GM23248 (cell line): ENCODE data around the gene TARBP1. TPM values are rescaled to one million over a fixed set of nuclear protein-coding genes. Genes with fewer than 3 reads are reported as not detected.

Experiments
- DNase-seq: peaks from one replicate; pipeline ENCODE4 v3.0.0-alpha.2; 2015
- H2AFZ ChIP-seq: fragments of 200-600 bp; sonication (generic); 2 replicates; pipeline ENCODE4 v1.6.1; 2016; ENCODE audit warnings: antibody characterized with exemption
- H3F3A ChIP-seq: fragments of 200-600 bp; sonication (generic); 2 replicates; pipeline ENCODE4 v1.6.1; 2016; ENCODE audit warnings: mild to moderate bottlenecking, antibody characterized with exemption, mixed run types; ENCODE audit not compliant: insufficient read depth
- H3K27ac ChIP-seq: fragments of 200-600 bp; sonication (generic); 2 replicates; pipeline ENCODE4 v1.5.1; 2016; ENCODE audit warnings: mild to moderate bottlenecking
- H3K27me3 ChIP-seq: fragments of 200-600 bp; sonication (generic); replicated peaks from 2 replicates; pipeline ENCODE4 v1.6.1; 2016; ENCODE audit warnings: mild to moderate bottlenecking; ENCODE audit not compliant: insufficient read depth
- H3K36me3 ChIP-seq: fragments of 200-600 bp; sonication (generic); 2 replicates; pipeline ENCODE4 v1.6.1; 2016; ENCODE audit warnings: low read depth, mild to moderate bottlenecking
- H3K4me1 ChIP-seq: fragments of 200-600 bp; sonication (generic); 2 replicates; pipeline ENCODE4 v1.6.1; 2016; ENCODE audit warnings: mild to moderate bottlenecking; ENCODE audit not compliant: insufficient read depth
- H3K4me2 ChIP-seq: fragments of 200-600 bp; sonication (generic); one replicate; pipeline ENCODE4 v1.6.1; 2016; ENCODE audit warnings: mild to moderate bottlenecking; ENCODE audit not compliant: unreplicated experiment
- H3K4me3 ChIP-seq: fragments of 200-600 bp; sonication (generic); 2 replicates; pipeline ENCODE4 v1.5.1; 2016; ENCODE audit warnings: mild to moderate bottlenecking
- H3K79me2 ChIP-seq: fragments of 200-600 bp; sonication (generic); 2 replicates; pipeline ENCODE4 v1.6.1; 2016; ENCODE audit warnings: mild to moderate bottlenecking; ENCODE audit not compliant: insufficient read depth
- H3K9ac ChIP-seq: fragments of 200-600 bp; sonication (generic); 2 replicates; pipeline ENCODE4 v1.6.1; 2016; ENCODE audit warnings: mild to moderate bottlenecking
- H3K9me2 ChIP-seq: fragments of 200-600 bp; sonication (generic); 2 replicates; pipeline ENCODE4 v1.6.1; 2016; ENCODE audit warnings: mixed run types, mild to moderate bottlenecking, moderate library complexity; ENCODE audit not compliant: insufficient read depth
- H3K9me3 ChIP-seq: fragments of 200-600 bp; sonication (generic); one replicate; pipeline ENCODE4 v1.6.1; 2017; ENCODE audit warnings: low read depth
- H4K20me1 ChIP-seq: fragments of 200-600 bp; sonication (generic); 2 replicates; pipeline ENCODE4 v1.6.0; 2016; ENCODE audit not compliant: insufficient read depth
- EZH2 ChIP-seq: fragments of 200-600 bp; sonication (generic); IDR thresholded peaks from 2 replicates; pipeline ENCODE4 v1.6.1; 2018; ENCODE audit warnings: antibody characterized with exemption, mild to moderate bottlenecking; ENCODE audit not compliant: insufficient read depth, poor library complexity, severe bottlenecking
- EZH2phosphoT487 ChIP-seq: fragments of 200-600 bp; sonication (generic); IDR thresholded peaks from 2 replicates; pipeline ENCODE4 v1.6.1; 2018; ENCODE audit warnings: antibody characterized with exemption, moderate library complexity, mild to moderate bottlenecking, low read depth; ENCODE audit not compliant: insufficient read depth
- WGBS, 2 experiments: methylation state at CpG; one replicate each; pipeline ENCODE4 v1.1.6; 2015 to 2017; ENCODE audit warnings: low lambda C conversion rate in 2 of 2, low coverage in 1 of 2; ENCODE audit errors: missing lambda C conversion rate in 2 of 2; 5-methylcytosine and 5-hydroxymethylcytosine counted together
- in situ Hi-C: fragments of 300-500 bp; cut with MboI; formaldehyde crosslinking; loops from 2 replicates; pipeline ENCODE4 v1.15.0; 2020
- polyA plus RNA-seq: library from polyadenylated mRNA; unstranded; fragments of >200 nt; fragmentation: Nextera tagmentation; extraction: Ambion mirVana; gene quantifications from 2 replicates; pipeline ENCODE4 v1.2.1, GENCODE V29; 2016
- total RNA-seq: library from RNA; depleted of rRNA; stranded (reverse); fragments of >200 nt; shearing (Covaris generic); gene quantifications from 2 replicates; pipeline ENCODE4 v1.2.3, GENCODE V29; 2014

TARBP1 gene
- total and polyA plus RNA-seq, 2 experiments from 2014 or later, result 5.2 to 11.9 TPM

DNA sequence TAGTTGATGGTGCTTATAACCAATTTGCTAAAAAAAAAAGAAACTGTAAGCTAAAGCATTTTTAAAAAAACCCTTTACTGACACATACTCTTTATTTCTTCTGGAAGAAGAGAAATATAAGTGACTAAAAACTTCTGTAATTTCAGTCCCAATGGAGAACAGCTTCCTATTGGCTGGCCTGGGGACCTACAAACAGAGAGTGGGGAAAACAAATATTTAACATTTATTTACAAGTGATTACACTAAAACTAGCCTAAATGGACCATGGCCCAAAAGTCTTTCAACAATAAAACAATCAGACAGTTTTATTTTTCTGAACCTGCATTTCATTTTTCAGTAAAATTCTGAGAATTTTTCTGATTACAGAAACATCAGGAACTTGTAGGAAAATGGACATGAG is 15.2 kb downstream of the TARBP1 start:
- Histone ChIP-seq H3K9ac (no peak overlapping the region), H3K27me3 (no peaks in the 10 kb centered on the region), H4K20me1 (no peaks in the 10 kb centered on the region), H3K4me3 (no peak overlapping the region), H3K27ac (no peak overlapping the region), H3K9me3 (no peaks in the 10 kb centered on the region), H3K4me1 (no peaks in the 10 kb centered on the region), H3K9me2 (no peaks in the 10 kb centered on the region), H3K36me3 (no peaks in the 10 kb centered on the region), H2AFZ (no peak overlapping the region), H3F3A (no peaks in the 10 kb centered on the region), H3K4me2 (no peak overlapping the region), H3K79me2 (no peaks in the 10 kb centered on the region)
- no peak for DNase-seq
- TF ChIP-seq EZH2, result no peak
- in situ Hi-C loops, result no loop called here

DNA sequence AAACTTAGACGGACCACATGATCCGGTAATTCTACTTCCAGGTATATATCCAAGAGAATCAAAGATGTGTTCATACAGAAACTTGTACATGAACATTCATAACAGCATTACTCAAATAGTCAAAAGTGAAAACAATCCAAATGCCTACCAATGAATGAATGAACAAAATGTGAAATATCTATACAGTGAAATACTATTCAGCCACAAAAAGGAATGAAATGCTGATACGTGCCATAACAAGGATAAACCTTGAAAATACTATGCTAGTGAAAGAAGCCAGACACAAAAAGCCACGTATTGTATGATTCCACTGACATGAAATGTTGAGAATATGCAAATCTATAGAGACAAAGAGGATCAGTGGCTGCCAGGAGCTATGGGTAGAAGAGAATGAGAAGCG is 18.3 kb downstream of the TARBP1 start:
- no peaks in the 10 kb centered on the region for H3K79me2 ChIP-seq
- H3K27ac ChIP-seq, result no peak overlapping the region
- H3K9me3 ChIP-seq, result no peaks in the 10 kb centered on the region
- H3K36me3 ChIP-seq, result no peaks in the 10 kb centered on the region
- H3K4me2 ChIP-seq, result no peak overlapping the region
- no peaks in the 10 kb centered on the region for H4K20me1 ChIP-seq
- DNase-seq, result no peak
- in situ Hi-C loops, result no loop called here
- H3K9me2 ChIP-seq, result no peaks in the 10 kb centered on the region
- 93 to 98% methylated on average over 5 of the region's 5 CpGs for WGBS, 2 experiments
- H3F3A ChIP-seq, result no peaks in the 10 kb centered on the region
- TF ChIP-seq EZH2phosphoT487 (no peak), EZH2 (no peak)
- H3K9ac ChIP-seq, result no peak overlapping the region
- no peaks in the 10 kb centered on the region for H3K27me3 ChIP-seq
- H2AFZ ChIP-seq, result no peak overlapping the region
- H3K4me3 ChIP-seq, result no peak overlapping the region
- H3K4me1 ChIP-seq, result no peaks in the 10 kb centered on the region

DNA sequence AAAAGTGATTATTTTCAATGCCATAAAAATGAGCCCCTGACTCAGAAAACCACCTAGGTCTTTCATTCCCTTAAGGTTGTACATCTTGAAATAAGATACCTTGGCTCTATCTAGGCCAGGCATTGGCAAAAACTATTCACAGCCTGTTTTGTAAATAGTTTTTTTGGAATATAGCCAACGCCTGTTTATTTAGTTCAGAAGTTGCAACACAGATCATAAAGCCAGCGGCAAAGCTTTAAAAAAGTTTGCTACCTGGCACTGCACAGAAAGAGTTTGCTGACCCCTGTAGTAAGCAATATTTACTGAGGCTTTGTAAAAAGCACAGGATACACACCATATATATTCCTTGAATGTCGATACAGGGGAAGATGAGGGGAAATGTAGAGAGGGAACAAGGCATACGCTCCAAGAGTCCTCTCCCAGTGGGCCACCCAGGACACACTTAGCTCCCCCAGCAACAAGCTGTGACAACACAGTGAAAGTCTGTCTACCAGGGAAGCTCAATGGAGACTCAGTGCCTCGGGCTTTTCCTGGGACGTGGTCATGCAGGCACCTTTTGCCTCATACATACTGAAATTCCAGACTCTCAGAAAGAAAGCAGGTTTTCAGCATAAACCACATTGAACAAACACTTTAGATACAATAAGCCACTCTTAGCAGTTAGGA is 20.5 kb downstream of the TARBP1 start:
- Histone ChIP-seq H3K4me1 (no peaks in the 10 kb centered on the region), H3K4me2 (no peak overlapping the region), H3K79me2 (no peaks in the 10 kb centered on the region), H2AFZ (no peak overlapping the region), H3K4me3 (no peak overlapping the region), H3K27ac (no peak overlapping the region), H3K9me3 (no peaks in the 10 kb centered on the region), H3K27me3 (no peaks in the 10 kb centered on the region), H4K20me1 (no peaks in the 10 kb centered on the region), H3K9ac (no peak overlapping the region), H3K9me2 (no peaks in the 10 kb centered on the region), H3K36me3 (no peaks in the 10 kb centered on the region), H3F3A (no peaks in the 10 kb centered on the region)
- no peak for DNase-seq
- 80 to 82% methylated on average over 6 of the region's 6 CpGs for WGBS, 2 experiments
- in situ Hi-C loops, result no loop called here
- no peak for TF ChIP-seq EZH2phosphoT487
- TF ChIP-seq EZH2, result no peak

DNA sequence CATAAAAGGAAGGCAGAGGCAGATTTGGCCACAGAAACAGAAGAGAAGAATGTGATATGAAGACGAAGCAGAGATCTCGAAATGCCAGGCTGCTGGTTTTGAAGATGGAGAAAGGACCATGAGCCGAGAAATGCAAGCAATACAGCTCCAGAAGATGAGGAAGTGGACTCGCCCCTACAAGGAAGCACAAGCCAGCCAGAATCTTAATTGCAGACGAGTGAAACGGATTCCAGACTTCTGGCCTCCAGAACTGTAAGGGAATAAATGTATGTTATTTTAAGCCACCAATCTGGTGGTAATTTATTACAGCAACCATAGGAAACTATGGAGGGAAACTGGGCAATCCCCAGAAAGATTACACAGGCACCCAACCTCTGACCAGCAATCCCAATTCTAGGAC is 24.1 kb downstream of the TARBP1 start:
- in situ Hi-C loops, result no loop called here
- Histone ChIP-seq H3K27me3 (no peaks in the 10 kb centered on the region), H3K36me3 (peaks cover 2% of the 10 kb centered on the region; the same call in 1 of the 2 replicates), H3K9me2 (no peaks in the 10 kb centered on the region), H2AFZ (no peak overlapping the region), H3K4me2 (no peak overlapping the region), H3K9ac (no peak overlapping the region), H3K4me3 (no peak overlapping the region), H3K4me1 (no peaks in the 10 kb centered on the region), H3K9me3 (no peaks in the 10 kb centered on the region), H4K20me1 (no peaks in the 10 kb centered on the region), H3K27ac (no peak overlapping the region), H3F3A (no peaks in the 10 kb centered on the region), H3K79me2 (no peaks in the 10 kb centered on the region)
- no peak for DNase-seq
- no peak for TF ChIP-seq EZH2phosphoT487
- no peak for TF ChIP-seq EZH2
- WGBS, 2 experiments, result 80 to 84% methylated on average over 6 of the region's 6 CpGs

DNA sequence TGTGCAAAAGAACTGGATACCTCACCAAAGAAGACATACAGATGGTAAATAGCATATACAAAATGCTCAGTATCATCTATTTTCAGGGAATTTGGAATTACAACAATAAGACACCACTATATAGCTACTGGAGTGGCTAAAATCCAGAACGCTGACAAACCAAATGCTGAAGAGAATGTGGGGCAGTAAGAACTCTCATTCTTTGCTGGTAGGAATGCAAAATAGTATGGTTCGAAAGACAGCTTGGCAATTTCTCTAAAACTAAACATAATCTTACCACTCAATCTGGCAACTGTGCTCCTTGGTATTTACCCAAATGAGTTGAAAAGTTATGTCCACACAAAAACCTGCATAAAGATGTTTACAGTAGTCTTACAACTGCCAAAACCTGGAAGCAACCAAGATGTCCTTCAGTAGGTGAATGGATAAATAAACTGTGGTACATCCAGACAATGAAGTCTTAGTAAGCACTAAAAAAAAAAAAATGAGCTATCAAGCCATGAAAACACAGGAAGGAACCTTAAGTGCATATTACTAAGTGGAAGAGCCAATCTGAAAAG is 26.5 kb downstream of the TARBP1 start:
- in situ Hi-C loops, result no loop called here
- H3K27me3 ChIP-seq, result no peaks in the 10 kb centered on the region
- no peak for DNase-seq

More for the DNA sequence above, 26.5 kb downstream of the TARBP1 start:
- Histone ChIP-seq H3K27ac (no peak overlapping the region), H3K4me2 (no peak overlapping the region), H3K4me1 (no peaks in the 10 kb centered on the region), H3K9ac (no peak overlapping the region), H3F3A (no peaks in the 10 kb centered on the region), H4K20me1 (no peaks in the 10 kb centered on the region), H3K9me2 (no peaks in the 10 kb centered on the region), H2AFZ (no peak overlapping the region), H3K9me3 (no peaks in the 10 kb centered on the region), H3K79me2 (no peaks in the 10 kb centered on the region), H3K36me3 (peaks cover 14% of the 10 kb centered on the region; the same call in 1 of the 2 replicates), H3K4me3 (no peak overlapping the region)
- TF ChIP-seq EZH2phosphoT487 (no peak), EZH2 (no peak)
- 97% methylated on average over 2 of the region's 2 CpGs for WGBS, 2 experiments
